Bronchial epithelial cell (primary cell): Measurements from ENCODE around the gene FXYD3. TPM values are rescaled to one million over a fixed set of nuclear protein-coding genes. Genes with fewer than 3 reads are reported as not detected.

ENCODE experiments used
- DNase-seq: peaks from one replicate; pipeline ENCODE4 v3.0.0-alpha.2; 2010; ENCODE audit warnings: low read depth
- FAIRE-seq: peaks from 2 replicates; lab custom pipeline; 2011; peaks lifted over from hg19 to GRCh38; lab: Jason Lieb, UNC
- H3K27me3 ChIP-seq: 2 replicates; pipeline ENCODE4 v1.5.1; 2011; ENCODE audit warnings: low read length; ENCODE audit not compliant: control insufficient read depth, insufficient read depth
- H3K36me3 ChIP-seq: 2 replicates; pipeline ENCODE4 v1.5.1; 2011; ENCODE audit warnings: low read length; ENCODE audit not compliant: control insufficient read depth, insufficient read depth
- H3K4me3 ChIP-seq: 2 replicates; pipeline ENCODE4 v1.5.1; 2011; ENCODE audit warnings: mild to moderate bottlenecking, low read depth, low read length, control low read depth
- CTCF ChIP-seq: IDR thresholded peaks from 2 replicates; pipeline ENCODE4 v1.5.1; 2011; ENCODE audit warnings: mild to moderate bottlenecking, moderate library complexity, low read length, control low read depth, inconsistent platforms; ENCODE audit not compliant: insufficient read depth, severe bottlenecking
- total RNA-seq: library from RNA; depleted of rRNA; stranded (reverse); fragments of >200 nt; gene quantifications from 2 replicates; pipeline ENCODE4 v1.2.1, GENCODE V29; 2014

Gene FXYD3
- total RNA-seq, 1 donor from 2014 or later, result 309 TPM

GRCh38 chr19:35117116-35117515 is 1.5 kb downstream of the FXYD3 start:
- Histone ChIP-seq H3K36me3 (peaks cover 18% of the 10 kb centered on the region), H3K27me3 (no peaks in the 10 kb centered on the region), H3K4me3 (peak overlapping the region; percentile 52)
- DNase-seq, result no peak
- no peak for TF ChIP-seq CTCF
- FAIRE-seq, result no peak

GRCh38 chr19:35117799-35118198 is 2.2 kb downstream of the FXYD3 start:
- TF ChIP-seq CTCF, result no peak
- DNase-seq (no peak), FAIRE-seq (no peak)
- Histone ChIP-seq H3K4me3 (peak overlapping the region; percentile 52), H3K27me3 (no peaks in the 10 kb centered on the region), H3K36me3 (peaks cover 20% of the 10 kb centered on the region)

- no peaks in the 10 kb centered on the region for H3K27me3 ChIP-seq
- peaks cover 20% of the 10 kb centered on the region for H3K36me3 ChIP-seq
- no peak for DNase-seq
- FAIRE-seq, result no peak
- TF ChIP-seq CTCF, result no peak
- H3K4me3 ChIP-seq, result peak overlapping the region; percentile 52
These were observed 2.8 kb downstream of the FXYD3 start for GRCh38 chr19:35118268-35119020.

GRCh38 chr19:35119091-35119490 is 3.5 kb downstream of the FXYD3 start:
- peaks cover 20% of the 10 kb centered on the region for H3K36me3 ChIP-seq
- H3K4me3 ChIP-seq, result peak overlapping the region; percentile 52
- no peak for TF ChIP-seq CTCF
- H3K27me3 ChIP-seq, result no peaks in the 10 kb centered on the region
- FAIRE-seq (no peak), DNase-seq (no peak)

- Histone ChIP-seq H3K4me3 (peak overlapping the region; percentile 52), H3K36me3 (peaks cover 20% of the 10 kb centered on the region), H3K27me3 (no peaks in the 10 kb centered on the region)
- FAIRE-seq, result no peak
- TF ChIP-seq CTCF, result no peak
- DNase-seq, result no peak
These were observed 4.0 kb downstream of the FXYD3 start for GRCh38 chr19:35119578-35120155.

GRCh38 chr19:35120492-35120891 is 4.9 kb downstream of the FXYD3 start:
- Histone ChIP-seq H3K36me3 (peaks cover 20% of the 10 kb centered on the region), H3K27me3 (no peaks in the 10 kb centered on the region), H3K4me3 (no peak overlapping the region)
- FAIRE-seq (no peak), DNase-seq (peak; percentile 99)
- no peak for TF ChIP-seq CTCF
